ENCODE measurements around the gene CPN2. TPM values are rescaled to one million over a fixed set of nuclear protein-coding genes. Genes with fewer than 3 reads are reported as not detected.
A peak's percentile ranks its signal among the peaks of the same experiment; 100 is the strongest.

The CPN2 gene
- total and polyA plus RNA-seq, 2 of the 13 experiments (the other 11 are each of a cell fraction or from before 2014, with no cell fraction given): 26.7 to 27.7 TPM

- TF ChIP-seq ZHX2 (IDR thresholded peaks at IDR 0.05; ENCODE audit: low read depth) (no peak), ZHX2 (CRISPR knock-in tag; IDR thresholded peaks at IDR 0.05; ENCODE audit: borderline replicate concordance) (no peak), HOXA7 (CRISPR knock-in tag; IDR thresholded peaks at IDR 0.05) (no peak), ZNF784 (CRISPR knock-in tag; IDR thresholded peaks at IDR 0.05; ENCODE audit: borderline replicate concordance) (no peak), FOXP4 (CRISPR knock-in tag; IDR thresholded peaks at IDR 0.05) (peak; percentile 85), ZFP91 (CRISPR knock-in tag; IDR thresholded peaks at IDR 0.05; ENCODE audit: borderline replicate concordance) (peak; percentile 59; the same call in 1 of the 2 replicates), TFDP1 (CRISPR knock-in tag; IDR thresholded peaks at IDR 0.05; ENCODE audit: borderline replicate concordance) (no peak), PRDM10 (CRISPR knock-in tag; IDR thresholded peaks at IDR 0.05; ENCODE audit: low read depth) (no peak), ZBTB43 (CRISPR knock-in tag; conservative IDR thresholded peaks at IDR 0.05) (no peak), IRF2 (CRISPR knock-in tag; IDR thresholded peaks at IDR 0.05) (no peak), REPIN1 (CRISPR knock-in tag; IDR thresholded peaks at IDR 0.05; ENCODE audit: borderline replicate concordance, low read depth) (no peak)
These were observed 30.3 kb downstream of the CPN2 start (continued) for GRCh38 chr3:194320744-194321243.
